OCI-LY3 (cell line): Measurements from ENCODE around the gene YY1.
A peak's percentile ranks its signal among the peaks of the same experiment; 100 is the strongest.

Experiments used
- H2AFZ ChIP-seq: fragments of 200-600, 300-600 bp; shearing (Covaris generic); 2 replicates; pipeline ENCODE4 v1.6.0; 2014; ENCODE audit warnings: antibody characterized with exemption, low read depth, low read length
- H3K27ac ChIP-seq: fragments of 200-600, 300-600 bp; sonication (generic); 2 replicates; pipeline ENCODE4 v1.5.1; 2014; ENCODE audit warnings: mild to moderate bottlenecking, low read length, moderate library complexity, mixed read lengths
- H3K27me3 ChIP-seq: fragments of 200-600, 300-600 bp; sonication (generic); 2 replicates; pipeline ENCODE4 v1.6.1; 2014; ENCODE audit warnings: low read depth, low read length, mixed read lengths
- H3K36me3 ChIP-seq: fragments of 200-600, 300-600 bp; sonication (generic); replicated peaks from 2 replicates; pipeline ENCODE3; 2014; ENCODE audit warnings: low read depth, low read length, mixed read lengths
- H3K4me1 ChIP-seq: fragments of 300-600, 200-600 bp; sonication (generic); 2 replicates; pipeline ENCODE4 v1.6.1; 2014; ENCODE audit warnings: low read length, mixed read lengths
- H3K4me2 ChIP-seq: fragments of 200-600, 300-600 bp; sonication (generic); 2 replicates; pipeline ENCODE4 v1.6.1; 2014; ENCODE audit warnings: low read length, mixed read lengths
- H3K4me3 ChIP-seq: fragments of 300-600, 200-600 bp; sonication (generic); 2 replicates; pipeline ENCODE4 v1.5.1; 2014; ENCODE audit warnings: antibody characterized with exemption, mild to moderate bottlenecking, low read length, moderate library complexity
- H3K79me2 ChIP-seq: fragments of 300-600, 200-600 bp; shearing (Covaris generic); 2 replicates; pipeline ENCODE4 v1.6.1; 2014; ENCODE audit warnings: mild to moderate bottlenecking, low read length, mixed read lengths
- H3K9ac ChIP-seq: fragments of 300-600, 200-600 bp; shearing (Covaris generic); 2 replicates; pipeline ENCODE4 v1.6.0; 2014; ENCODE audit warnings: mild to moderate bottlenecking, low read length, moderate library complexity
- H3K9me3 ChIP-seq: fragments of 200-600, 300-600 bp; shearing (Covaris generic); 2 replicates; pipeline ENCODE4 v1.6.1; 2014; ENCODE audit warnings: low read length, mixed read lengths; ENCODE audit not compliant: insufficient read depth
- H4K20me1 ChIP-seq: fragments of 200-600, 300-600 bp; sonication (generic); 2 replicates; pipeline ENCODE4 v1.6.1; 2016; ENCODE audit warnings: low read length, mixed read lengths; ENCODE audit not compliant: insufficient read depth
- CTCF ChIP-seq: fragments of 200-600, 300-600 bp; sonication (generic); IDR thresholded peaks from 2 replicates; pipeline ENCODE4 v1.5.1; 2014; ENCODE audit warnings: antibody characterized with exemption, low read length, low read depth
- EZH2phosphoT487 ChIP-seq: fragments of 200-600 bp; shearing (Covaris generic); IDR thresholded peaks from 2 replicates; pipeline ENCODE4 v1.6.1; 2018; ENCODE audit warnings: antibody characterized with exemption, mixed run types, low read depth

YY1 gene

DNA sequence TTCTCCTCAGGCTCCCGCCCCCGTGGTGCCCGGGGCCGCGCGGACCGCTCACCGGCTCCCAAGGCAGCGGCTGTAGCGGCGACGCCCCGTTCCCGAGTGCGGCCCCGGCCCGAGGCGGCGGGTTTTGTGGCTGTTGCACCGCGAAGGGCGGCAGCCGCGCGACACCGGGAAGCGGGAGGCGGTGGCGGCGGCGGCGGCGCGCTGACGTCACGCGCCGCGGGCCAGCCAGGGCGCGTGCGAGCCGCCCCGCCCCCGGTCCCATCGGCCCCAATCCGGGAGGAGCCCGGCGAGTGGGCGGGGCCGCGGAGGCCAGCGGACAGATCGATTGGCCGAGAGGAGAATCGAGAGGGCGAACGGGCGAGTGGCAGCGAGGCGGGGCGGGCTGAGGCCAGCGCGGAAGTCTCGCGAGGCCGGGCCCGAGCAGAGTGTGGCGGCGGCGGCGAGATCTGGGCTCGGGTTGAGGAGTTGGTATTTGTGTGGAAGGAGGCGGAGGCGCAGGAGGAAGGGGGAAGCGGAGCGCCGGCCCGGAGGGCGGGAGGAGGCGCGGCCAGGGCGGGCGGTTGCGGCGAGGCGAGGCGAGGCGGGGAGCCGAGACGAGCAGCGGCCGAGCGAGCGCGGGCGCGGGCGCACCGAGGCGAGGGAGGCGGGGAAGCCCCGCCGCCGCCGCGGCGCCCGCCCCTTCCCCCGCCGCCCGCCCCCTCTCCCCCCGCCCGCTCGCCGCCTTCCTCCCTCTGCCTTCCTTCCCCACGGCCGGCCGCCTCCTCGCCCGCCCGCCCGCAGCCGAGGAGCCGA, at the start of gene YY1:
Gene YY1 (plus strand): TSS at position 726 of the 792 bp plus-strand sequence. CDS start 101 bp downstream, outside the sequence.
- Histone ChIP-seq H3K9me3 (no peaks in the 10 kb centered on the region), H3K4me3 (peak within 1 kb of the TSS; percentile 99), H3K4me2 (peak within 1 kb of the TSS; percentile 93), H4K20me1 (peaks cover 65% of the 10 kb centered on the region), H3K27me3 (no peaks in the 10 kb centered on the region), H3K4me1 (peaks cover 35% of the 10 kb centered on the region), H3K36me3 (peaks cover 29% of the 10 kb centered on the region), H2AFZ (no peak within 1 kb of the TSS; the same call in 1 of the 2 replicates), H3K9ac (peak within 1 kb of the TSS; percentile 99), H3K79me2 (peaks cover 93% of the 10 kb centered on the region), H3K27ac (peak within 1 kb of the TSS; percentile 94)
- TF ChIP-seq CTCF (no peak), EZH2phosphoT487 (no peak)

- peaks cover 4% of the 10 kb centered on the region; the same call in 1 of the 2 replicates for H3K79me2 ChIP-seq
- H4K20me1 ChIP-seq, result no peaks in the 10 kb centered on the region
- H2AFZ ChIP-seq, result no peak overlapping the region
- peaks cover 9% of the 10 kb centered on the region for H3K4me1 ChIP-seq
- no peak overlapping the region for H3K4me2 ChIP-seq
- H3K36me3 ChIP-seq, result no peaks in the 10 kb centered on the region
- TF ChIP-seq EZH2phosphoT487, result no peak
- TF ChIP-seq CTCF, result no peak
- H3K27me3 ChIP-seq, result no peaks in the 10 kb centered on the region
- no peak overlapping the region for H3K4me3 ChIP-seq
- no peaks in the 10 kb centered on the region for H3K9me3 ChIP-seq
- H3K9ac ChIP-seq, result no peak overlapping the region
- no peak overlapping the region for H3K27ac ChIP-seq
Measured at GRCh38 chr14:100190126-100190525, 48.8 kb upstream of the YY1 start.

DNA sequence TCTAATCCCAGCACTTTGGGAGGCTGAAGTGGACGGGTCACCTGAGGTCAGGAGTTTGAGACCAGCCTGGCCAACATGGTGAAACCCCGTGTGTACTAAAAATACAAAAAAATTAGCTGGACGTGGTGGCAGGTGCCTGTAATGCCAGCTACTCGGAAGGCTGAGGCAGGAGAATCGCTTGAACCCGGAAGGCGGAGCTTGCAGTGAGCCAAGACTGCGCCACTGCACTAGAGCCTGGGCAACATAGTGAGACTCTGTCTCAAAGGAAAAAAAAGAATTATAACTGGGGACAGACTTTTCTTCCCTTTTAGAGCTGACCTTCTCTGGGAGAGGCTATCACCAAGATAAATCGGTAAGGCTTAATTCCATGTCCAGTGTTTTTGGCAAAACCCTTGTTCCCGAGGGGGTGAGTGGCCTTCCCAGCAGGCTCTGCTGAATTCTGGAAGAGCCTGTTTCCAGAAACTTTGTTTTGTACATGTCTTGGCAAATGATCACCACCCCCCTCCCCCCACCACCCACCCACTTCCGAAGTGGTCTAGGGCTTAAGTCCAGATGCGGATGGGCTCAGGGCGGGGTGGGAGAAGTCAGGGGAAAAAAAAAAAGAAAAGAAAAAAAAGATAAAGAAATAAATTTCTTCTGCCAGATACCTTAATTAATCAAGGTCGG, 47.2 kb upstream of the YY1 start:
- Histone ChIP-seq H3K4me1 (peaks cover 9% of the 10 kb centered on the region), H3K9ac (peak overlapping the region; percentile 94), H3K27ac (no peak overlapping the region)

More for the DNA sequence above, 47.2 kb upstream of the YY1 start:
- Histone ChIP-seq H4K20me1 (no peaks in the 10 kb centered on the region), H3K36me3 (no peaks in the 10 kb centered on the region), H3K4me2 (peak overlapping the region; percentile 95), H3K4me3 (peak overlapping the region; percentile 90), H3K9me3 (no peaks in the 10 kb centered on the region), H2AFZ (no peak overlapping the region), H3K79me2 (peaks cover 4% of the 10 kb centered on the region; the same call in 1 of the 2 replicates), H3K27me3 (no peaks in the 10 kb centered on the region)
- no peak for TF ChIP-seq EZH2phosphoT487
- TF ChIP-seq CTCF, result no peak
